Psoas muscle (tissue), 8 donors: ENCODE measurements around the gene TECPR2. TPM values are rescaled to one million over a fixed set of nuclear protein-coding genes. Genes with fewer than 3 reads are reported as not detected.

ENCODE experiments used
- ATAC-seq, 4 donors: fragments of 200-7000 bp; cut with Tn5 transposase; one replicate each; pipeline ENCODE4 v1.9.1; 2020; ENCODE audit warnings: moderate library complexity in 3 of 4, mild to moderate bottlenecking in 2 of 4
- DNase-seq, 2 donors: peaks; one replicate each; pipeline ENCODE4 v3.0.0-alpha.2; 2020
- H3K27ac ChIP-seq: fragments of 200-600 bp; one replicate; pipeline ENCODE4 v1.8.0; 2022
- H3K27me3 ChIP-seq, 3 donors: fragments of 200-600 bp in 1 of 3; one replicate each; pipeline versions ENCODE4 v1.6.1 to v1.8.0; 2013 to 2022; ENCODE audit warnings: low read length in 2 of 3, mild to moderate bottlenecking in 2 of 3, moderate library complexity in 1 of 3; ENCODE audit not compliant: insufficient read depth in 3 of 3
- H3K36me3 ChIP-seq, 2 donors: fragments of 200-600 bp in 1 of 2; one replicate each; pipeline versions ENCODE4 v1.6.1 to v1.8.0; 2013 to 2022; ENCODE audit warnings: low read depth in 1 of 2, mild to moderate bottlenecking in 1 of 2, moderate library complexity in 1 of 2; ENCODE audit not compliant: insufficient read depth in 1 of 2
- H3K4me1 ChIP-seq: fragments of 200-600 bp; one replicate; pipeline ENCODE4 v1.8.0; 2022
- H3K4me3 ChIP-seq: fragments of 200-600 bp; one replicate; pipeline ENCODE4 v1.8.0; 2022; ENCODE audit warnings: mild to moderate bottlenecking
- H3K9me3 ChIP-seq: fragments of 200-600 bp; one replicate; pipeline ENCODE4 v1.8.0; 2022
- WGBS, 3 donors: extraction: QIAGEN DNeasy Blood & Tissue Kit; methylation state at CpG; one replicate each; pipeline versions ENCODE4 v1.1.6 to v1.1.7; 2013; 5-methylcytosine and 5-hydroxymethylcytosine counted together
- intact Hi-C, 2 donors: fragments of 100-400 bp; cut with DNase I; formaldehyde crosslinking; loops; one replicate each; pipeline versions ENCODE4 v1.11.0 to v1.14.2; 2022
- polyA plus RNA-seq, 3 donors: library from polyadenylated mRNA; stranded (reverse); fragments of 200-250 nt; gene quantifications; one replicate each; pipeline ENCODE4 v1.2.3, GENCODE V29; 2013
- total RNA-seq, 4 donors: library from RNA; stranded (reverse); fragmentation: NEBNext Ultra II Directional in 2 of 4; extraction: Animal tissue kit (Norgen Biotek cat#: 25700) in 2 of 4; gene quantifications; one replicate each; pipeline versions ENCODE4 v1.2.1 to v1.2.4, GENCODE V29; 2021 to 2023
- TF ChIP-seq, protein P1 (sequence below): fragments of 200-600 bp; IDR thresholded peaks from one replicate; pipeline ENCODE4 v1.8.0; 2022; ENCODE audit warnings: antibody characterized with exemption
- donor health status: healthy with polysubstance abuse.
- donor health status: DM: no; HTN: no; CAD: no; lungs with moderate emphysema.
- donor health status: Bipolar disorder and iron deficiency.
- donor health status: healthy.
- donor health status: DM: yes; HTN: yes; CAD: no.
- donor health status: DM: no; HTN: no; CAD: no.
- donor health status: DM: no; HTN: no; CAD: no.
- donor health status: DM: yes; HTN: yes; CAD: no.

TECPR2 gene
- total and polyA plus RNA-seq, 7 donors = 5.7 to 22.5 (median 16.4) TPM

GRCh38 chr14:102417001-102417431 is 54.3 kb downstream of the TECPR2 start:
- no peaks in the 10 kb centered on the region for H3K27me3 ChIP-seq
- TF ChIP-seq, protein P1, sequence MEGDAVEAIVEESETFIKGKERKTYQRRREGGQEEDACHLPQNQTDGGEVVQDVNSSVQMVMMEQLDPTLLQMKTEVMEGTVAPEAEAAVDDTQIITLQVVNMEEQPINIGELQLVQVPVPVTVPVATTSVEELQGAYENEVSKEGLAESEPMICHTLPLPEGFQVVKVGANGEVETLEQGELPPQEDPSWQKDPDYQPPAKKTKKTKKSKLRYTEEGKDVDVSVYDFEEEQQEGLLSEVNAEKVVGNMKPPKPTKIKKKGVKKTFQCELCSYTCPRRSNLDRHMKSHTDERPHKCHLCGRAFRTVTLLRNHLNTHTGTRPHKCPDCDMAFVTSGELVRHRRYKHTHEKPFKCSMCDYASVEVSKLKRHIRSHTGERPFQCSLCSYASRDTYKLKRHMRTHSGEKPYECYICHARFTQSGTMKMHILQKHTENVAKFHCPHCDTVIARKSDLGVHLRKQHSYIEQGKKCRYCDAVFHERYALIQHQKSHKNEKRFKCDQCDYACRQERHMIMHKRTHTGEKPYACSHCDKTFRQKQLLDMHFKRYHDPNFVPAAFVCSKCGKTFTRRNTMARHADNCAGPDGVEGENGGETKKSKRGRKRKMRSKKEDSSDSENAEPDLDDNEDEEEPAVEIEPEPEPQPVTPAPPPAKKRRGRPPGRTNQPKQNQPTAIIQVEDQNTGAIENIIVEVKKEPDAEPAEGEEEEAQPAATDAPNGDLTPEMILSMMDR = no peak
- no peak overlapping the region for H3K4me3 ChIP-seq
- ATAC-seq (no peak), DNase-seq (no peak)
- 61 to 77% (median 67%) methylated on average over 9 of the region's 9 CpGs for WGBS, 3 donors
- no peaks in the 10 kb centered on the region for H3K9me3 ChIP-seq
- no peak overlapping the region for H3K27ac ChIP-seq
- intact Hi-C loops = no loop called here
- peaks cover 0 to 24% of the 10 kb centered on the region in 2 donors for H3K36me3 ChIP-seq
- H3K4me1 ChIP-seq = no peaks in the 10 kb centered on the region

- Histone ChIP-seq H3K36me3 (peaks cover 0 to 24% of the 10 kb centered on the region in 2 donors), H3K9me3 (no peaks in the 10 kb centered on the region), H3K4me3 (no peak overlapping the region), H3K4me1 (no peaks in the 10 kb centered on the region), H3K27ac (no peak overlapping the region), H3K27me3 (no peaks in the 10 kb centered on the region)
- TF ChIP-seq, protein P1 = no peak
- 91 to 93% (median 92%) methylated on average over 12 of the region's 12 CpGs for WGBS, 3 donors
- intact Hi-C loops = no loop called here
- no peak for ATAC-seq
- DNase-seq = no peak
Observed at GRCh38 chr14:102417646-102418045, 54.9 kb downstream of the TECPR2 start.

- Histone ChIP-seq H3K36me3 (peaks cover 0 to 25% of the 10 kb centered on the region in 2 donors), H3K27ac (no peak overlapping the region), H3K4me3 (no peak overlapping the region), H3K27me3 (no peaks in the 10 kb centered on the region), H3K4me1 (no peaks in the 10 kb centered on the region), H3K9me3 (no peaks in the 10 kb centered on the region)
- 88 to 91% (median 88%) methylated on average over 14 of the region's 14 CpGs for WGBS, 3 donors
- ATAC-seq (peak in 1 of 4 donors; percentile 6), DNase-seq (no peak)
- TF ChIP-seq, protein P1 = no peak
- intact Hi-C loops = no loop called here
Observed at GRCh38 chr14:102418169-102418852, 55.6 kb downstream of the TECPR2 start.

GRCh38 chr14:102418853-102419240 is 56.1 kb downstream of the TECPR2 start:
- DNase-seq = no peak
- ATAC-seq = no peak
- Histone ChIP-seq H3K9me3 (no peaks in the 10 kb centered on the region), H3K4me1 (no peaks in the 10 kb centered on the region), H3K27ac (no peak overlapping the region), H3K36me3 (peaks cover 0 to 31% of the 10 kb centered on the region in 2 donors), H3K4me3 (no peak overlapping the region), H3K27me3 (no peaks in the 10 kb centered on the region)
- TF ChIP-seq, protein P1 = no peak
- 93 to 96% (median 95%) methylated on average over 14 of the region's 14 CpGs for WGBS, 3 donors
- intact Hi-C loops = no loop called here

DNA sequence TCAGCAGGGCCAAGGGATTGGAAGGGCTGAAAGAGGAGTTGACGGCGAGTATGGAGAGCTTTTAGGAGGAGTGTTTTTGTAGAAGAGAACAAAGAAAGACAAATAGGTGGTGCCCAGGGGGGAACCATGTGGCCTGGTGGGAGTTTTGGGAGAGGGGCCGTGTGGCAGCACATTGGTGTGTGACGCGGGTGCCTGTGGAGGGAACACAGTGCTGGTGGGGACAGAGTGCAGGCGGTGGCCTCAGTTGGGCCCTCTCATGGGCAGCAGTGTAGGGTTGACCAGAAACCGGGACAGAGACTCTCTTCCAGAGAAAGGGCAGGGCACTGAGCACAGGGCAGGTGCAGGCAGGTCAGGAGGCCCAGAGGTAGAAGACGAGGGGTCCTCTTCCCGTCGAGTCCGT is 56.5 kb downstream of the TECPR2 start:
- Histone ChIP-seq H3K4me1 (no peaks in the 10 kb centered on the region), H3K27me3 (no peaks in the 10 kb centered on the region), H3K36me3 (peaks cover 0 to 31% of the 10 kb centered on the region in 2 donors), H3K9me3 (no peaks in the 10 kb centered on the region), H3K4me3 (no peak overlapping the region), H3K27ac (no peak overlapping the region)
- intact Hi-C loops = no loop called here
- ATAC-seq = no peak
- TF ChIP-seq, protein P1 = no peak
- no peak for DNase-seq
- 95 to 96% (median 95%) methylated on average over 11 of the region's 11 CpGs for WGBS, 3 donors
